GM18526 (cell line): ENCODE results near the gene ADAM8.

Experiments used
- POLR2A ChIP-seq: IDR thresholded peaks from 3 replicates; pipeline ENCODE4 v1.6.1; 2011; ENCODE audit not compliant: insufficient read length; ENCODE audit errors: extremely low read depth

Gene ADAM8

GRCh38 chr10:133310399-133310755 is 33.7 kb upstream of the ADAM8 start:
- no peak for TF ChIP-seq POLR2A

GRCh38 chr10:133309720-133310398 is 33.2 kb upstream of the ADAM8 start:
- TF ChIP-seq POLR2A, result no peak

GRCh38 chr10:133309100-133309719 is 32.5 kb upstream of the ADAM8 start:
- no peak for TF ChIP-seq POLR2A

- TF ChIP-seq POLR2A, result peak; percentile 50
Measured at GRCh38 chr10:133308421-133309099, 31.9 kb upstream of the ADAM8 start, which contains the start of the genes TUBGCP2 and ZNF511. Gene TUBGCP2 (minus strand): TSS chr10:133308872. CDS start chr10:133302941, 5,931 bp downstream. Gene ZNF511 (plus strand): TSS chr10:133308914. CDS start chr10:133308944, 30 bp downstream.

GRCh38 chr10:133307776-133308420 is 31.2 kb upstream of the ADAM8 start:
- TF ChIP-seq POLR2A, result no peak

GRCh38 chr10:133306941-133307379 is 30.3 kb upstream of the ADAM8 start:
- no peak for TF ChIP-seq POLR2A

- TF ChIP-seq POLR2A, result no peak
Measured at GRCh38 chr10:133306097-133306476, 29.4 kb upstream of the ADAM8 start.

GRCh38 chr10:133303206-133303605 is 26.5 kb upstream of the ADAM8 start:
- TF ChIP-seq POLR2A, result no peak

- no peak for TF ChIP-seq POLR2A
Measured at GRCh38 chr10:133302230-133302629, 25.6 kb upstream of the ADAM8 start.

- no peak for TF ChIP-seq POLR2A
Measured at GRCh38 chr10:133299738-133300137, 23.1 kb upstream of the ADAM8 start.

- TF ChIP-seq POLR2A, result no peak
Measured at GRCh38 chr10:133299224-133299623, 22.6 kb upstream of the ADAM8 start.

- TF ChIP-seq POLR2A, result no peak
Measured at GRCh38 chr10:133298466-133298865, 21.8 kb upstream of the ADAM8 start.

- no peak for TF ChIP-seq POLR2A
Measured at GRCh38 chr10:133297504-133297903, 20.8 kb upstream of the ADAM8 start.

- no peak for TF ChIP-seq POLR2A
Measured at GRCh38 chr10:133295426-133296320, 19.0 kb upstream of the ADAM8 start.

- no peak for TF ChIP-seq POLR2A
Measured at GRCh38 chr10:133294189-133294588, 17.5 kb upstream of the ADAM8 start.

- TF ChIP-seq POLR2A, result no peak
Measured at GRCh38 chr10:133293810-133294119, 17.1 kb upstream of the ADAM8 start.
